ENCODE data around the gene NME3.
"Not testable (repeated sequence)": the region's sequence is repeated elsewhere in the genome, so short reads cannot be mapped to it uniquely, and the experiment has no call there.

The NME3 gene

DNA sequence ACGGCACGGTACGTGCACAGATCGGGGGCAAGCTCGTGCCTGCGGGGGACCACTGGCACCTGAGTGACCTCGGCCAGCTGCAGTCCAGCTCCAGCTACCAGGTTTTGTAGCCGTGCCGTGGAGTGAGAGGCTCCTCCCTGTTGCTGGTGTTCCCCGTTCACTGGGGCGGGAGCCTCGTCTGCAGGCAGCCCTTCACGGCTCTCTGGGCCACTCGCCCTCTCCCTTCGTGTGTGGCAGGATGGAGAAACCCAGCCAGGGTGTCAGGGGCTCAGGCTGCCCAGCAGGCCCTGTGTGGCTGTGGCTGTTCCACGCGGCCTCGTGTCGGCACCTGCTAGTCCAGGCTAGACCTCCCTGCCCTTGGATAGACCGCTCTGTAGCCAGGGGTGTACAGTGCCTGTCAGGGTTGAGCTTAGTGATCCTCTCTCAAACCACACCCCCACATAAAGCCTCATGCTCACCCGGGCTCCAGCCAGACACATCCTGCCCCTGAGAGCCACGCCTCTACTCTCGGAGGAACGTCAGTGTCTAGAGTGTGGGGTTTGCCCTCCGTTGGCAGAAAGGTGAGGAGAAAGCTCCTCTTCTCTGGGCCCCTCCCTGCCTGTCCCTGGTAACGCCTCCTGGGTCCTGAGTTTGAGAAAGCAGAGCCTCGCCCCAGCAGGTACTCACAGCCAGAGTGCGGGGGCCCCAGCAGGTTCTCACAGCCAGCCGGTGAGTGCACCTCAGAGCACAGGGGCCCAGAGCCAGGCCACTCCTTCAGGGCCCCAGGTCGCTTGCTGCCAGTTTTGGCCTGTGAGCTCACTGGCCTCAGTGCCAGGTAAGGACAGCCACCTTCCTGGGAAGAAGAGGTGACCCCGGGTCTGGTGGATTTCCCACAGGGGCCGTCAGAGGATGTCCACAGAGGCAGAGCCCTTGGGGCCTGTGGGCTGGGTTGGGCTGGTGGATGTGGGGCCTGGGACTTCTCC lies 27.7 kb downstream of the NME3 start:
- TF ChIP-seq CTCF (IDR thresholded peaks at IDR 0.05; ENCODE audit: low read depth, low read length, missing control alignments) = no peak
- DNase-seq (ENCODE audit: extremely low read depth, low read depth) = no peak
- H3K4me3 ChIP-seq (replicated peaks; ENCODE audit: low read depth, low read length) = no peak overlapping the region

GRCh38 chr16:1741553-1742165 lies 29.7 kb downstream of the NME3 start:
- H3K4me3 ChIP-seq (replicated peaks; ENCODE audit: low read depth, low read length) = no peak overlapping the region
- no peak for TF ChIP-seq CTCF (IDR thresholded peaks at IDR 0.05; ENCODE audit: low read depth, low read length, missing control alignments)
- no peak for DNase-seq (ENCODE audit: extremely low read depth, low read depth)

- H3K4me3 ChIP-seq (replicated peaks; ENCODE audit: low read depth, low read length) = no peak overlapping the region
- no peak for TF ChIP-seq CTCF (IDR thresholded peaks at IDR 0.05; ENCODE audit: low read depth, low read length, missing control alignments)
- DNase-seq (ENCODE audit: extremely low read depth, low read depth) = no peak
Observed at GRCh38 chr16:1740781-1741490, 30.4 kb downstream of the NME3 start.

DNA sequence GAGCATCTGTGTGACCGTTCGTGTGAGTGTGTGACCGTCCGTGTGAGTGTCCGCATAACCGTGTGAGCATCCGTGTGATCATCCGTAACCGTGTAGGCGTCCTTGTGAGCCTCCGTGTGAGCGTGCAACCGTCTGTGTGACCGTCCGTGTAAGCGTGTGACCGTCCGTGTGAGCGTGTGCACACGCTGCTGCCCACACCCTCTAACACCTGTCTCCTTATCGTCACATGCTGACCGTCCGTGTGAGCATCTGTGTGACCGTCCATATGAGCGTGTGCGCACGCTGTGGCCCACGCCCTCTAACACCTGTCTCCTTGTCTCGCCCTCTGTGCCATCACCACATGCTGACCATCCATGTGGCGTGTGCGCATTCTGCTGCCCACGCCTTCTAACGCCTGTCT lies 31.1 kb downstream of the NME3 start:
- DNase-seq (ENCODE audit: extremely low read depth, low read depth) = no peak
- no peak overlapping the region for H3K4me3 ChIP-seq (replicated peaks; ENCODE audit: low read depth, low read length)
- no peak for TF ChIP-seq CTCF (IDR thresholded peaks at IDR 0.05; ENCODE audit: low read depth, low read length, missing control alignments)

DNA sequence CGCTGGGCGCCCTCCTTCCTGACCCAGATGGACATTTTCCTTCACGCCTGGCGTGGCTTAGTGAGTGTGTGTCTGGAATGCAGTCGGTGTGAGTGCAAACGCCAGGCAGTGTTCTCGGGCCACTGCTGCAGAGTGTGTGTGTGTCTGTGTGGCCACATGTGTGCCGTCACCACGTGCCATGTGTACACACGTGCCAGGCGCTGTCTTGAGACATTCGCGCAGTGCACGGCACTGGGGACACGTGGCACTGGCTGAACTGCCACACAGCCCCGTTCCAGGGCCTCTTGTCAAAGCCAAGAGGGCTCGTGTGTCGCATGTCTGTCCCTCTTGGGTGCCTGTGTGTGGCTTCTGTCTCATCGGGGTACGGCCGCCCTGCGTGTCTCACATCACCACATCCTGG lies 36.5 kb downstream of the NME3 start:
- no peak overlapping the region for H3K4me3 ChIP-seq (replicated peaks; ENCODE audit: low read depth, low read length)
- DNase-seq (ENCODE audit: extremely low read depth, low read depth) = no peak
- no peak for TF ChIP-seq CTCF (IDR thresholded peaks at IDR 0.05; ENCODE audit: low read depth, low read length, missing control alignments)

DNA sequence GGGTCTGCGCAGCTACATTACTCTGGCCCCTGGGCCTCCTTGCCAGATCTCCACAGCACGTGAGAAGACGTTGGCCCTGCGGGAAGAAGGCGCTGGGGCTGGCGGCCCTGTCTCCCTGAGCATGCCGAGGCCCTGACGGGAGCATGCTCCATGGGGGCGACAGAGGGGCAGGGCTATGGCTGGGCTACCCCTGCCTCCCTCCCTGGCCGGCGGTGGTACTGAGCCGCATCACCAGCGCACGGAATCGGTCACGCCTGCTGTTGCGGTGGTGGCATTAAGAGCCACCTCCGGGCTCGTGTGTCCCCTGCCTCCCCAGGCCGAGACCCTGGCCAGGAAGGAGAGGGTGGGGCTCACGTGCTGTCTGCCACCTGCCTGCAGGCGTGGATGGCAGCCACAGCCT lies 37.2 kb downstream of the NME3 start:
- TF ChIP-seq CTCF (IDR thresholded peaks at IDR 0.05; ENCODE audit: low read depth, low read length, missing control alignments) = no peak
- H3K4me3 ChIP-seq (replicated peaks; ENCODE audit: low read depth, low read length) = no peak overlapping the region
- DNase-seq (ENCODE audit: extremely low read depth, low read depth) = no peak

DNA sequence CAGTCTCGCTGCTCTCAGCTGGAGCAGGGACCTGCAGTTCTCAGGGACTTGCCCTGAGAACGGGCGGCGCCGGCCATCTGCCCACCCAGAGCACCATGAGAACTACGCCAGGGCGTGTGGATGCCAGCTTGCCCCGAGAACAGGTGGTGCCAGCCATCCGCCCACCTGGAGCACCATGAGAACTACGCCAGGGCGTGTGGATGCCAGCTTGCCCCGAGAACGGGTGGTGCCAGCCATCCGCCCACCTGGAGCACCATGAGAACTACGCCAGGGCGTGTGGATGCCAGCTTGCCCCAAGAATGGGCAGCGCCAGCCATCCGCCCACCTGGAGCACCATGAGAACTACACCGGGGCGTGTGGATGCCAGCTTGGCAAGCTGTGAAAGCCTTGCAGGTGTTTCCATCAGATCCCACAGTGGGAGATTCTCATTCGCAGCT lies 38.8 kb downstream of the NME3 start:
- not testable (repeated sequence) for DNase-seq (ENCODE audit: extremely low read depth, low read depth); H3K4me3 ChIP-seq (replicated peaks; ENCODE audit: low read depth, low read length)
